Measurements from ENCODE around the gene LGALS8.

Gene LGALS8

DNA sequence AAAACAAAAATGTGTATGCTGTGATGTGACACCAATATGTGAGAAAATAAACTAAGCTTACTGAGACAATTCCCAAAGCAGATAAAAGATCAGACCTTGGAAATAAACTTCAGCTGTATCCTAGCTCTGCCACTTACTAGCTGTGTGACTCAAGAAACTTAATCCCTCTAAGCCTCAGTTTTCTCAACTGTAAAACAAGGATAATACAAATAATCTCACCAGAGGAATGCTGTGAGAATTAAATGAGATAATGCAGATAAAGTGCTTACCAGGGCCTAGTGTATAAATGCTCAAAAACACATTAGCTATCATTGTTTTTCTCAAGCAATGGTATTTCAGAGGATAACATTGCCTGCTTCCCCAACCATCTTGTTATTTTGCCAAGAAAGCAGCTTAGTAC, 78.4 kb downstream of the LGALS8 start:
- DNase-seq (ENCODE audit: low spot score): no peak
- in situ Hi-C loops (cut with MboI; ENCODE audit: low pct_unique_long_range_greater_than_20kb, low sequenced_read_pairs, unreplicated experiment): no loop called here
- TF ChIP-seq, protein P1, sequence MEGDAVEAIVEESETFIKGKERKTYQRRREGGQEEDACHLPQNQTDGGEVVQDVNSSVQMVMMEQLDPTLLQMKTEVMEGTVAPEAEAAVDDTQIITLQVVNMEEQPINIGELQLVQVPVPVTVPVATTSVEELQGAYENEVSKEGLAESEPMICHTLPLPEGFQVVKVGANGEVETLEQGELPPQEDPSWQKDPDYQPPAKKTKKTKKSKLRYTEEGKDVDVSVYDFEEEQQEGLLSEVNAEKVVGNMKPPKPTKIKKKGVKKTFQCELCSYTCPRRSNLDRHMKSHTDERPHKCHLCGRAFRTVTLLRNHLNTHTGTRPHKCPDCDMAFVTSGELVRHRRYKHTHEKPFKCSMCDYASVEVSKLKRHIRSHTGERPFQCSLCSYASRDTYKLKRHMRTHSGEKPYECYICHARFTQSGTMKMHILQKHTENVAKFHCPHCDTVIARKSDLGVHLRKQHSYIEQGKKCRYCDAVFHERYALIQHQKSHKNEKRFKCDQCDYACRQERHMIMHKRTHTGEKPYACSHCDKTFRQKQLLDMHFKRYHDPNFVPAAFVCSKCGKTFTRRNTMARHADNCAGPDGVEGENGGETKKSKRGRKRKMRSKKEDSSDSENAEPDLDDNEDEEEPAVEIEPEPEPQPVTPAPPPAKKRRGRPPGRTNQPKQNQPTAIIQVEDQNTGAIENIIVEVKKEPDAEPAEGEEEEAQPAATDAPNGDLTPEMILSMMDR (IDR thresholded peaks at IDR 0.05; ENCODE audit: extremely low read depth, insufficient read depth, missing control alignments): no peak
